Measurements from ENCODE around the gene HDAC4.

Gene HDAC4

GRCh38 chr2:239236043-239236807, 164.6 kb downstream of the HDAC4 start:
- H4K91ac ChIP-seq (ENCODE audit: low read depth, low read length) = no peak overlapping the region
- no peak overlapping the region for H3K23ac ChIP-seq (ENCODE audit: low read length)
- H4K8ac ChIP-seq (ENCODE audit: low read depth, low read length) = no peak overlapping the region
- no peaks in the 10 kb centered on the region for H3K9me3 ChIP-seq (ENCODE audit: insufficient read depth, low read depth, low read length)
- no peak overlapping the region for H2AFZ ChIP-seq (ENCODE audit: insufficient read depth, low read length, poor library complexity)
- WGBS (ENCODE audit: extremely low coverage, insufficient coverage, insufficient read length) = no CpG with 5 or more reads among the region's 20 CpGs
- H3K79me1 ChIP-seq (ENCODE audit: low read length) = no peaks in the 10 kb centered on the region
- no peaks in the 10 kb centered on the region for H3K27me3 ChIP-seq (ENCODE audit: insufficient read depth, low read length)
- H3K79me2 ChIP-seq (ENCODE audit: control insufficient read depth, insufficient read depth, low read length, poor library complexity) = no peaks in the 10 kb centered on the region
- no peak overlapping the region for H2BK12ac ChIP-seq (ENCODE audit: low read length)
- no peak overlapping the region for H4K12ac ChIP-seq (ENCODE audit: low read depth, low read length)
- H3K4me1 ChIP-seq (ENCODE audit: control insufficient read depth in 1 of 2, insufficient read depth in 2 of 2, low read length in 2 of 2) = no peaks in the 10 kb centered on the region
- no peak overlapping the region for H2AK5ac ChIP-seq (ENCODE audit: low read length)
- DNase-seq = no peak
- no peak overlapping the region for H2BK120ac ChIP-seq (ENCODE audit: insufficient read depth, low read length, poor library complexity)
- H3K9ac ChIP-seq (ENCODE audit: low read length) = no peak overlapping the region
- no peak overlapping the region for H2BK5ac ChIP-seq (ENCODE audit: low read depth, low read length, poor library complexity)
- H3K4me3 ChIP-seq (ENCODE audit: low read depth, low read length) = no peak overlapping the region
- H3K14ac ChIP-seq (ENCODE audit: low read length) = no peak overlapping the region
- H3K18ac ChIP-seq (ENCODE audit: low read length) = no peak overlapping the region
- H3K4me2 ChIP-seq (ENCODE audit: low read length) = no peak overlapping the region
- no peak overlapping the region for H3K4ac ChIP-seq (ENCODE audit: low read depth, low read length)
- H3K27ac ChIP-seq (ENCODE audit: low read depth, low read length) = no peak overlapping the region
- no peaks in the 10 kb centered on the region for H3K36me3 ChIP-seq (ENCODE audit: control insufficient read depth in 1 of 2, insufficient read depth in 2 of 2, low read length in 2 of 2)

- Histone ChIP-seq H3K27me3 (ENCODE audit: insufficient read depth, low read length) (no peaks in the 10 kb centered on the region), H3K9ac (ENCODE audit: low read length) (no peak overlapping the region), H3K36me3 (ENCODE audit: control insufficient read depth in 1 of 2, insufficient read depth in 2 of 2, low read length in 2 of 2) (no peaks in the 10 kb centered on the region), H2AK5ac (ENCODE audit: low read length) (no peak overlapping the region), H4K91ac (ENCODE audit: low read depth, low read length) (no peak overlapping the region), H3K27ac (ENCODE audit: low read depth, low read length) (no peak overlapping the region), H3K14ac (ENCODE audit: low read length) (no peak overlapping the region), H3K23ac (ENCODE audit: low read length) (no peak overlapping the region), H3K4me1 (ENCODE audit: control insufficient read depth in 1 of 2, insufficient read depth in 2 of 2, low read length in 2 of 2) (peaks cover 0 to 4% of the 10 kb centered on the region in 2 experiments), H2AFZ (ENCODE audit: insufficient read depth, low read length, poor library complexity) (no peak overlapping the region), H2BK5ac (ENCODE audit: low read depth, low read length, poor library complexity) (no peak overlapping the region), H3K18ac (ENCODE audit: low read length) (no peak overlapping the region), H2BK120ac (ENCODE audit: insufficient read depth, low read length, poor library complexity) (no peak overlapping the region), H3K4me2 (ENCODE audit: low read length) (no peak overlapping the region), H4K12ac (ENCODE audit: low read depth, low read length) (no peak overlapping the region), H3K9me3 (ENCODE audit: insufficient read depth, low read depth, low read length) (no peaks in the 10 kb centered on the region), H3K4ac (ENCODE audit: low read depth, low read length) (no peak overlapping the region), H3K79me2 (ENCODE audit: control insufficient read depth, insufficient read depth, low read length, poor library complexity) (no peaks in the 10 kb centered on the region), H2BK12ac (ENCODE audit: low read length) (no peak overlapping the region), H4K8ac (ENCODE audit: low read depth, low read length) (no peak overlapping the region), H3K79me1 (ENCODE audit: low read length) (no peaks in the 10 kb centered on the region), H3K4me3 (ENCODE audit: low read depth, low read length) (no peak overlapping the region)
- no CpG with 5 or more reads among the region's 11 CpGs for WGBS (ENCODE audit: extremely low coverage, insufficient coverage, insufficient read length)
- DNase-seq = no peak
Observed at GRCh38 chr2:239235311-239235710, 165.5 kb downstream of the HDAC4 start.

- H3K4me2 ChIP-seq (ENCODE audit: low read length) = no peak overlapping the region
- H3K9ac ChIP-seq (ENCODE audit: low read length) = no peak overlapping the region
- no peaks in the 10 kb centered on the region for H3K79me2 ChIP-seq (ENCODE audit: control insufficient read depth, insufficient read depth, low read length, poor library complexity)
- no peaks in the 10 kb centered on the region for H3K79me1 ChIP-seq (ENCODE audit: low read length)
- no peak overlapping the region for H3K18ac ChIP-seq (ENCODE audit: low read length)
- no peak overlapping the region for H4K8ac ChIP-seq (ENCODE audit: low read depth, low read length)
- H4K91ac ChIP-seq (ENCODE audit: low read depth, low read length) = no peak overlapping the region
- H3K27me3 ChIP-seq (ENCODE audit: insufficient read depth, low read length) = no peaks in the 10 kb centered on the region
- H2AK5ac ChIP-seq (ENCODE audit: low read length) = no peak overlapping the region
- no peak overlapping the region for H2AFZ ChIP-seq (ENCODE audit: insufficient read depth, low read length, poor library complexity)
- H4K12ac ChIP-seq (ENCODE audit: low read depth, low read length) = no peak overlapping the region
- H2BK12ac ChIP-seq (ENCODE audit: low read length) = no peak overlapping the region
- H3K14ac ChIP-seq (ENCODE audit: low read length) = no peak overlapping the region
- DNase-seq = no peak
- H3K23ac ChIP-seq (ENCODE audit: low read length) = no peak overlapping the region
- no peak overlapping the region for H3K27ac ChIP-seq (ENCODE audit: low read depth, low read length)
- no peak overlapping the region for H2BK5ac ChIP-seq (ENCODE audit: low read depth, low read length, poor library complexity)
- WGBS (ENCODE audit: extremely low coverage, insufficient coverage, insufficient read length) = no CpG with 5 or more reads among the region's 22 CpGs
- H3K4me1 ChIP-seq (ENCODE audit: control insufficient read depth in 1 of 2, insufficient read depth in 2 of 2, low read length in 2 of 2) = peaks cover under 1 to 4% of the 10 kb centered on the region in 2 experiments
- H3K4me3 ChIP-seq (ENCODE audit: low read depth, low read length) = no peak overlapping the region
- H3K36me3 ChIP-seq (ENCODE audit: control insufficient read depth in 1 of 2, insufficient read depth in 2 of 2, low read length in 2 of 2) = no peaks in the 10 kb centered on the region
- H2BK120ac ChIP-seq (ENCODE audit: insufficient read depth, low read length, poor library complexity) = no peak overlapping the region
- no peak overlapping the region for H3K4ac ChIP-seq (ENCODE audit: low read depth, low read length)
- H3K9me3 ChIP-seq (ENCODE audit: insufficient read depth, low read depth, low read length) = no peaks in the 10 kb centered on the region
Observed at GRCh38 chr2:239234191-239235175, 166.3 kb downstream of the HDAC4 start.

GRCh38 chr2:239233576-239233975, 167.2 kb downstream of the HDAC4 start:
- no peaks in the 10 kb centered on the region for H3K27me3 ChIP-seq (ENCODE audit: insufficient read depth, low read length)
- H2AFZ ChIP-seq (ENCODE audit: insufficient read depth, low read length, poor library complexity) = no peak overlapping the region
- no peaks in the 10 kb centered on the region for H3K79me1 ChIP-seq (ENCODE audit: low read length)
- no peak overlapping the region for H4K91ac ChIP-seq (ENCODE audit: low read depth, low read length)
- H3K4me1 ChIP-seq (ENCODE audit: control insufficient read depth in 1 of 2, insufficient read depth in 2 of 2, low read length in 2 of 2) = peaks cover 2 to 4% of the 10 kb centered on the region in 2 experiments
- WGBS (ENCODE audit: extremely low coverage, insufficient coverage, insufficient read length) = no CpG with 5 or more reads among the region's 6 CpGs
- no peak overlapping the region for H3K27ac ChIP-seq (ENCODE audit: low read depth, low read length)
- no peak overlapping the region for H3K9ac ChIP-seq (ENCODE audit: low read length)
- no peaks in the 10 kb centered on the region for H3K36me3 ChIP-seq (ENCODE audit: control insufficient read depth in 1 of 2, insufficient read depth in 2 of 2, low read length in 2 of 2)
- H3K23ac ChIP-seq (ENCODE audit: low read length) = no peak overlapping the region
- no peaks in the 10 kb centered on the region for H3K9me3 ChIP-seq (ENCODE audit: insufficient read depth, low read depth, low read length)
- H4K8ac ChIP-seq (ENCODE audit: low read depth, low read length) = no peak overlapping the region
- no peak overlapping the region for H3K14ac ChIP-seq (ENCODE audit: low read length)
- H2BK12ac ChIP-seq (ENCODE audit: low read length) = no peak overlapping the region
- H3K4ac ChIP-seq (ENCODE audit: low read depth, low read length) = no peak overlapping the region
- no peak overlapping the region for H2BK120ac ChIP-seq (ENCODE audit: insufficient read depth, low read length, poor library complexity)
- no peaks in the 10 kb centered on the region for H3K79me2 ChIP-seq (ENCODE audit: control insufficient read depth, insufficient read depth, low read length, poor library complexity)
- no peak overlapping the region for H2AK5ac ChIP-seq (ENCODE audit: low read length)
- H3K4me2 ChIP-seq (ENCODE audit: low read length) = no peak overlapping the region
- no peak overlapping the region for H4K12ac ChIP-seq (ENCODE audit: low read depth, low read length)
- no peak for DNase-seq
- no peak overlapping the region for H3K18ac ChIP-seq (ENCODE audit: low read length)
- H3K4me3 ChIP-seq (ENCODE audit: low read depth, low read length) = no peak overlapping the region
- no peak overlapping the region for H2BK5ac ChIP-seq (ENCODE audit: low read depth, low read length, poor library complexity)
